Naive thymus-derived CD4-positive, alpha-beta T cell (primary cell): Measurements from ENCODE around the gene SPCS1. TPM values are rescaled to one million over a fixed set of nuclear protein-coding genes. Genes with fewer than 3 reads are reported as not detected.

ENCODE experiments used
- ATAC-seq: fragments of 150-1000 bp; cut with Tn5 transposase; 2 replicates; pipeline ENCODE4 v1.10.0; 2021; ENCODE audit warnings: mild to moderate bottlenecking, moderate library complexity
- CTCF ChIA-PET: fragments of 350-600 bp; sonication (Branson Sonifier 250); formaldehyde crosslinking; loops from one replicate; lab custom pipeline; 2021; ENCODE audit warnings: antibody characterized with exemption; lab: Charles Lee
- POLR2A ChIA-PET: fragments of 350-600 bp; sonication (Branson Sonifier 250); formaldehyde crosslinking; loops from one replicate; lab custom pipeline; 2021; ENCODE audit warnings: antibody characterized with exemption, inconsistent platforms; lab: Charles Lee
- DNase-seq, 9 donors: peaks; one replicate each; pipeline versions ENCODE4 v3.0.0 to v3.0.0-alpha.2; 2020 to 2022; ENCODE audit warnings: mixed read lengths in 1 of 9
- H3K27ac ChIP-seq: one replicate; pipeline ENCODE4 v1.7.0; 2013; ENCODE audit warnings: mild to moderate bottlenecking, low read depth, low read length, moderate library complexity
- H3K27me3 ChIP-seq, 2 donors: one replicate each; pipeline ENCODE4 v1.7.0; 2013; ENCODE audit warnings: low read length in 2 of 2, mild to moderate bottlenecking in 2 of 2, moderate library complexity in 2 of 2; ENCODE audit not compliant: control insufficient read depth in 2 of 2, insufficient read depth in 2 of 2
- H3K36me3 ChIP-seq, 3 experiments: 1 replicate in 2 of 3; 2 replicates in 1 of 3; pipeline ENCODE4 v1.7.0; 2013; ENCODE audit warnings: low read length in 3 of 3, mild to moderate bottlenecking in 3 of 3, moderate library complexity in 1 of 3; ENCODE audit not compliant: insufficient read depth in 3 of 3, control insufficient read depth in 2 of 3
- H3K4me1 ChIP-seq, 2 donors: one replicate each; pipeline ENCODE4 v1.7.0; 2013; ENCODE audit warnings: low read length in 2 of 2, mild to moderate bottlenecking in 2 of 2, moderate library complexity in 1 of 2; ENCODE audit not compliant: control insufficient read depth in 2 of 2, insufficient read depth in 2 of 2
- H3K4me3 ChIP-seq: 2 replicates; pipeline ENCODE4 v1.7.0; 2013; ENCODE audit warnings: mild to moderate bottlenecking, low read length
- H3K9me3 ChIP-seq, 3 experiments: 1 replicate in 2 of 3; 2 replicates in 1 of 3; pipeline ENCODE4 v1.7.0; 2013; ENCODE audit warnings: low read length in 3 of 3; ENCODE audit not compliant: control insufficient read depth in 2 of 3
- H3K27ac Mint-ChIP-seq, 9 donors: one replicate each; pipeline ENCODE4 v1.8.0; 2020 to 2022; ENCODE audit warnings: mixed read lengths in 9 of 9, mild to moderate bottlenecking in 8 of 9, moderate library complexity in 5 of 9, inconsistent platforms in 2 of 9
- H3K27me3 Mint-ChIP-seq, 5 donors: one replicate each; pipeline ENCODE4 v1.8.0; 2021 to 2022; ENCODE audit warnings: mixed read lengths in 5 of 5, mild to moderate bottlenecking in 1 of 5
- H3K36me3 Mint-ChIP-seq, 5 donors: one replicate each; pipeline ENCODE4 v1.8.0; 2020 to 2022; ENCODE audit warnings: mixed read lengths in 5 of 5, mild to moderate bottlenecking in 3 of 5, inconsistent platforms in 1 of 5
- H3K4me1 Mint-ChIP-seq, 7 donors: one replicate each; pipeline ENCODE4 v1.8.0; 2020 to 2022; ENCODE audit warnings: mixed read lengths in 7 of 7, mild to moderate bottlenecking in 3 of 7, inconsistent platforms in 1 of 7
- H3K4me3 Mint-ChIP-seq, 10 donors: one replicate each; pipeline ENCODE4 v1.8.0; 2020 to 2022; ENCODE audit warnings: mild to moderate bottlenecking in 10 of 10, mixed read lengths in 10 of 10, moderate library complexity in 6 of 10, inconsistent platforms in 2 of 10
- H3K9me3 Mint-ChIP-seq, 11 donors: one replicate each; pipeline ENCODE4 v1.8.0; 2020 to 2022; ENCODE audit warnings: mixed read lengths in 11 of 11, mild to moderate bottlenecking in 4 of 11, inconsistent platforms in 1 of 11, moderate library complexity in 1 of 11
- intact Hi-C, 2 donors: fragments of 100-400 bp; cut with micrococcal nuclease; formaldehyde crosslinking; loops; one replicate each; pipeline ENCODE4 v1.15.1; 2023
- polyA plus RNA-seq, 2 donors: library from polyadenylated mRNA; unstranded; fragments of 300-500 nt; fragmentation: Illumina TruSeq; gene quantifications; one replicate each; pipeline ENCODE4 v1.2.3, GENCODE V29; 2021
- total RNA-seq, 6 experiments: library from RNA in 5 of 6; stranded (reverse) in 5 of 6; gene quantifications; 1 replicate in 5 of 6; 2 replicates in 1 of 6; pipeline ENCODE4 v1.2.3 and lab custom pipeline; 2021 to 2026

SPCS1 gene
- total and polyA plus RNA-seq, 7 experiments from 2014 or later = 55.0 to 379 (median 81.2) TPM

DNA sequence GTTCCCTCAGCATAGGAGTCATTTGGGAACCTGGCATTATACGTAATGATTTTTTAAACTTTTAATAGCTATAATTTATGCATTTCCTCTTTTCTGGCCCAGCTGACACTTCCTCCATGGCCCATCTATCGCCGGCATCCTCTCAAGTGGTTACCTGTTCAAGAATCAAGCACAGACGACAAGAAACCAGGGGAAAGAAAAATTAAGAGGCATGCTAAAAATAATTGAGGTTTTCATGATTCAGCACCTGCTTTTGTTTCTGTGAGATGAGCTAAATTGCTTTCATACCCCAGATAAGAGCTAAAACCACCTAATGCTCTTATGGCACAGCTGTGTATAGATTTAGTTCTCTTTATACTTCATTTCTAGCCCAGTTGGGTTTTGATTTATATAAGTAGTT, 1.7 kb downstream of the SPCS1 start:
- ChIA-PET POLR2A (interaction anchor here (0.8 to 4.1 kb wide), 4 partner anchors 13 to 366 kb away, joined by 3 to 33 read pairs (median 10); partner anchors contain the start of genes GNL3, NEK4 and PBRM1), CTCF (no interaction called here)
- Mint-ChIP-seq H3K9me3 (no peaks in the 10 kb centered on the region), H3K36me3 (peaks cover 0 to 8% (median 3%) of the 10 kb centered on the region in 5 donors), H3K27me3 (no peaks in the 10 kb centered on the region), H3K4me1 (peaks cover 21 to 39% (median 35%) of the 10 kb centered on the region in 7 donors), H3K4me3 (peak overlapping the region; percentile 63 to 95 (median 73)), H3K27ac (peak overlapping the region in 8 of 9 donors; percentile 8 to 93 (median 76))
- Histone ChIP-seq H3K36me3 (peaks cover 0 to 24% (median 6%) of the 10 kb centered on the region in 3 experiments), H3K4me3 (no peak overlapping the region), H3K9me3 (no peaks in the 10 kb centered on the region), H3K4me1 (peaks cover 25 to 33% of the 10 kb centered on the region in 2 donors), H3K27ac (peak overlapping the region; percentile 93), H3K27me3 (no peaks in the 10 kb centered on the region)
- no peak for DNase-seq
- no peak for ATAC-seq
- intact Hi-C loops = loop anchor here (2.0 to 10.0 kb wide), 3 partner anchors 13 to 653 kb away; partner anchors contain the start of genes DUSP7 (in 1 of the 2) and STIMATE (in 1 of the 2)

DNA sequence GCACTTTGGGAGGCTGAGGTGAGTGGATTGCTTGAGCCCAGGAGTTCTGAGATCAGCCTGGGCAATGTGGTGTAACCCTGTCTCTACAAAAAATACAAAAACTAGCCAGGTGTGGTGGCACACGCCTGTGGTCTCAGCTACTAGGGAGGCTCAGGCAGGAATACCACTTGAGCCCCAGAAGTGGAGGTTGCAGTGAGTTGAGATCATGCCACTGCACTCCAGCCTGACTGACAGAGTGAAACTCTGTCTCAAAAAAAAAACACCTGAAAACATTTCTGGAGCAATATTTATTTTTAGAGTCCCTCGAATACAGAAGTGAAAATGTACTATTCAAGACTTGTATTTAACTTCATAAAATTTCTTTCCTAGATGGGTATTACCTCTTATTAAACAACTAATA, 4.6 kb downstream of the SPCS1 start:
- intact Hi-C loops = no loop called here
- DNase-seq (no peak), ATAC-seq (no peak)
- POLR2A ChIA-PET = no interaction called here
- Histone ChIP-seq H3K4me3 (no peak overlapping the region), H3K27ac (no peak overlapping the region), H3K9me3 (no peaks in the 10 kb centered on the region), H3K36me3 (peaks cover 0 to 24% (median 6%) of the 10 kb centered on the region in 3 experiments), H3K4me1 (peaks cover 14 to 15% of the 10 kb centered on the region in 2 donors), H3K27me3 (no peaks in the 10 kb centered on the region)
- H3K4me1 Mint-ChIP-seq = peaks cover 8 to 22% (median 18%) of the 10 kb centered on the region in 7 donors
- H3K9me3 Mint-ChIP-seq = no peaks in the 10 kb centered on the region
- peaks cover 0 to 11% (median 3%) of the 10 kb centered on the region in 5 donors for H3K36me3 Mint-ChIP-seq
- peak overlapping the region in 1 of 9 donors; percentile 25 for H3K27ac Mint-ChIP-seq
- CTCF ChIA-PET = no interaction called here
- no peaks in the 10 kb centered on the region for H3K27me3 Mint-ChIP-seq
- no peak overlapping the region for H3K4me3 Mint-ChIP-seq

DNA sequence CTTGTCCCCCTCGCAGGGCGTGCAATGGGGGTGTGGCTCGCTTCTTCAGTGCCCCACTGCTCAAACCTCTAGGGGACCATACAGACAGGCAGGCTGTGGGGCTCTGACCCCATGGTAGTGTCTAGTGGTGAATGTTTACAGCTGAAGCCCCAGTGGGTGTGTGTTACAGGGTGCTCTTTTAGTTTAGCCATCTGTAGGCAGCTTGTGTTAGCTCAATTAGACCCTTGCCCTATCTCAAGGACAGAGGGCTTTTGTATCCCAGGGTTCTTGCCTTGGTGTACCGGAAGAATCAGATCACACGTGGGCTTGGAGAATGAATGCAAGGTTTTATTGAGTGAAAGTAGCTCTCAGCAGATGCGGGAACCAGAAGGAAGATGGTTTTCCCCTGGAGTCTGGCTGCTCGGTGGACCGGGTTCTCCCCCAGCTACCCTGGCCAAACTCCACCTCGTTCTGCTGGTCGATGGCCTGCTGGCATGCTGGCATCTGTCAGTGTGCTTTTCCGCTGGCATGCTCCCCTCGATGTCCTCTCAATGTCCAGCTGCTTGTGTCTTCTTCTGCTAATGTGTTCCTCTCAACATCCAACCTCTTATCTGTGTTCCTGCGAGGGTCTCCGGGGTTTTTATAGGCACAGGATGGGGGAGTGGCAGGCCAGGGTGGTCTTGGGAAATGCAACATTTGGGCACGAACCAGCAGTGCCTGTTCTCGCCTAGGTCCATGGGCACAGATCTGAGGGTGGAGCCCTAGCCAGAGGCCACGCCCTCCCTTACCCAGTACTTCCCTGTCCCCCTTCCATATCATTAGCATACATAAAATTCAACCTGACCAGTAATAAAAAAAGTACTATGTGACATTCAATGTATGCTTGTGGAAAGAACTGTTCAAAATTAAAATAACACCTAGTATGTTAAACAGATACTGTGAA, 6.6 kb downstream of the SPCS1 start:
- intact Hi-C loops = no loop called here
- peaks cover 0 to 18% (median 6%) of the 10 kb centered on the region in 3 experiments for H3K36me3 ChIP-seq
- no peak overlapping the region for H3K27ac ChIP-seq
- H3K4me3 ChIP-seq = no peak overlapping the region
- H3K4me3 Mint-ChIP-seq = no peak overlapping the region
- no peaks in the 10 kb centered on the region for H3K9me3 ChIP-seq
- no peaks in the 10 kb centered on the region for H3K9me3 Mint-ChIP-seq
- peak overlapping the region in 4 of 9 donors; percentile 14 to 29 (median 24) for H3K27ac Mint-ChIP-seq
- POLR2A ChIA-PET = no interaction called here
- H3K4me1 Mint-ChIP-seq = peaks cover 5 to 15% (median 12%) of the 10 kb centered on the region in 7 donors
- no peak for DNase-seq
- no peak for ATAC-seq
- no peaks in the 10 kb centered on the region for H3K27me3 Mint-ChIP-seq
- peaks cover 3 to 5% of the 10 kb centered on the region in 2 donors for H3K4me1 ChIP-seq
- CTCF ChIA-PET = no interaction called here
- H3K36me3 Mint-ChIP-seq = peaks cover 0 to 16% (median 8%) of the 10 kb centered on the region in 5 donors
- no peaks in the 10 kb centered on the region for H3K27me3 ChIP-seq

DNA sequence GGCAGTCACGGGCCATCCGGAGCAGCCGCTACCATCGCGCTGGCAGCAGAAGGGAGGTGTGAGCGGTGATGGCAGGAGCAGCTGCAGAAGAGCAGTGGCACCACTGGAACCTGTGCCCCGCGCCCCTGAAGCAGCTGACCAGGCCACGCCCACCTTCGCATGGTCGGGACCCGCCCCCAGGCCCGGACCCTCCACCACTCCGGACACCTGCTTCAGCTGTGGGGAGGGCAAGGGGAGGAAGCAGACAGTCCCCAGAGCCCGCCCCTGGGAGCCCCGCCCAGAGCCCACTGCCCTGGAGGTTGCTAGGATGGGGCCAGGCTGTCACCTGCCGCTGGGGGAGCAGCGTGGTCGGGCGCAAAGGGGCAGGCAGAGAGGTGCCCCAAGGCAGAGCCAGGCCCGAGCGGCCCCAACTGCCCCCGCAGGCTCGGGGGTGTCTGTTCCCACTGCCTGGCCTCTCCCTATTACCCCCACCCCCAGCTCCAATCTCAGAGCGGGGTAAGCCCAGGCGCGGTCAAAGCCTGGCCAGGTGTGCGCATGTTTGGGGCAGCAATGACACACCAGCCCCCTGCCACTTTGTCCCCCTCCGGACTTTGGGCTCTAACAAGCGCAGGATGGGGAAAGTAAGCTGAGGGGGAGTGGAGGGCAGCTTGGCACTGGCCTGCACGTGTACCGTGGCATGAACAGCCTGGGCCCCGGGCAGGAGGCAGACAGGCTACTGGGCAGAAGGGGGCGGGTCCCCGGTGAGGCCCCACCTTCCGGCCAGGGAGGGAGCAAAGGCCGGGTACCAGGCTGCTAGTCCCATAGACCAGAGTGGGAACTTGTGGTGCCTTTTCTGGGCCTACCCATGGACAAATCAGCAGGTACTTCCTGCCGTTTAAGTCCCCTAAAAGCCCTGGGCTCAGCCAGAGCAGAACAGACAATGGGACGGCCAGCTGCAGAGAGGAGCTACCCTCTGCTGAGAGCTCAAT, 8.7 kb downstream of the SPCS1 start:
- ChIA-PET CTCF (no interaction called here), POLR2A (interaction anchor here (0.6 to 1.7 kb wide), 2 partner anchors 8 to 516 kb away, joined by 3 to 8 read pairs; partner anchors contain the start of genes GLT8D1 and SPCS1)
- Histone ChIP-seq H3K36me3 (peaks cover 0 to 4% (median 0%) of the 10 kb centered on the region in 3 experiments), H3K4me3 (no peak overlapping the region), H3K9me3 (no peaks in the 10 kb centered on the region), H3K4me1 (no peaks in the 10 kb centered on the region), H3K27ac (no peak overlapping the region), H3K27me3 (no peaks in the 10 kb centered on the region)
- intact Hi-C loops = no loop called here
- ATAC-seq = no peak
- H3K27ac Mint-ChIP-seq = no peak overlapping the region
- no peaks in the 10 kb centered on the region for H3K27me3 Mint-ChIP-seq
- peaks cover 0 to 3% (median 0%) of the 10 kb centered on the region in 11 donors for H3K9me3 Mint-ChIP-seq
- H3K4me1 Mint-ChIP-seq = peaks cover 2 to 12% (median 9%) of the 10 kb centered on the region in 7 donors
- peaks cover 0 to 14% (median 5%) of the 10 kb centered on the region in 5 donors for H3K36me3 Mint-ChIP-seq
- H3K4me3 Mint-ChIP-seq = no peak overlapping the region
- no peak for DNase-seq

DNA sequence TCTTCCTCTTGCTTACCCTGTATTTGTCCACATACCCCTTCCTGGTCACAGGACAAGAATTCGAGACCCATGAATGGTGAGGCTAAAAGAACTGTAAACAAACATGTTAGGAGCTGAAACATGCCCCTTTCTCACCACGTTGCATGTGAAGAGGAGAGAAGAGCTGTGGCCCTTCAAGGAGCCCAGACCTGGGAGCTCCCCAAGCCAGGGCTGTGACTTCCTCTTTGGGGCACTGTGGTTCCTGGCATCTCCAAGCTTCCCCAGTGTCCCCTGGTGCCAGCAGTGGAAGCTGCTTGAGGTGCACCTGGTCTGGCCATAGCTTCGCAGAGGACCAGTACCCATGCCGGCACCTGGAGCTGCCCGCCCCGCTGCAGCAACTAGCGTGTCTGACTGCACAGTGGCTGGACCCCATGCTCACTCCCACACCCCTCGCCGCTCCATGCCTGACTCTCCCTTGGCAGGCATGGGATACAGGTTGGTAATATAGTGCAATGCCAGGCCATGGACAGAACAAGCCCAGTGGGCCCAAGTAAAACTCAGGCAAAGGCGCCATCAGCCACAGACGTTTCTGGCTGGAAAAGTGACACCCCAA, 9.9 kb downstream of the SPCS1 start:
- Mint-ChIP-seq H3K4me1 (peaks cover 13 to 22% (median 17%) of the 10 kb centered on the region in 7 donors), H3K4me3 (peak overlapping the region in 1 of 10 donors; percentile 13), H3K27ac (peak overlapping the region in 1 of 9 donors; percentile 6), H3K27me3 (no peaks in the 10 kb centered on the region), H3K36me3 (peaks cover 0 to 18% (median 5%) of the 10 kb centered on the region in 5 donors), H3K9me3 (peaks cover 0 to 4% (median 1%) of the 10 kb centered on the region in 11 donors)
- intact Hi-C loops = no loop called here
- Histone ChIP-seq H3K27ac (no peak overlapping the region), H3K4me3 (no peak overlapping the region), H3K36me3 (no peaks in the 10 kb centered on the region), H3K27me3 (no peaks in the 10 kb centered on the region), H3K9me3 (no peaks in the 10 kb centered on the region), H3K4me1 (peaks cover 0 to 11% of the 10 kb centered on the region in 2 donors)
- CTCF ChIA-PET = no interaction called here
- POLR2A ChIA-PET = interaction anchor here (1.7 kb wide), 1 partner anchor 10 kb away, joined by 8 read pairs; the partner anchor contains the start of genes GLT8D1 and SPCS1
- ATAC-seq (no peak), DNase-seq (no peak)
